Inferior parietal cortex (tissue), 1 donor: ENCODE results near the gene IMPDH2.
A peak's percentile ranks its signal among the peaks of the same experiment; 100 is the strongest.

Source experiments
- DNase-seq: peaks from one replicate; pipeline ENCODE4 v3.0.0-alpha.2; 2016; ENCODE audit errors: extremely low spot score

Gene IMPDH2

GRCh38 chr3:49028673-49029562 lies at the start of gene IMPDH2:
Gene IMPDH2, minus strand, starts transcription at chr3:49029398. Its CDS starts 48 bp downstream, at chr3:49029350.
- DNase-seq = peak; percentile 97

DNA sequence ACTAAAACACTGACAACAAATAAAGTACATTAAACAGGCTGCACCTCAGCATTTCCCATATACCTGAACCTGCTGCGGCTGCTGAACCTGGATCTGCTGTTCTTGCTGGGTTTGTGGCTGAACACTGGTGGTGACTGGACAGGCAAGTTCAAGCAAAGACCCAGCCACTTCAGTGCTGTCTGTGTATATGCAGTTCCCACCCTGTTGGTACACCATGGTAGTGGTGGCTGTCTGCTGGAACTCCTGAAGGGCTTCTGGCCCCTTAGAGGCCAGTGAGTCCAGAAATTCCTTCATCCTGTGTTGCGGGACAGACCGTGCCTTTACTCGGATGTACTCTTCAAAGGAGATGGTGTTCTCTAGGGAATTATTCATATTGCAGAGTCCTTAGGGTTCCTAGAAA lies 47.4 kb upstream of the IMPDH2 start:
- no peak for DNase-seq

- no peak for DNase-seq
These were observed 46.9 kb upstream of the IMPDH2 start for GRCh38 chr3:49076116-49076515.

DNA sequence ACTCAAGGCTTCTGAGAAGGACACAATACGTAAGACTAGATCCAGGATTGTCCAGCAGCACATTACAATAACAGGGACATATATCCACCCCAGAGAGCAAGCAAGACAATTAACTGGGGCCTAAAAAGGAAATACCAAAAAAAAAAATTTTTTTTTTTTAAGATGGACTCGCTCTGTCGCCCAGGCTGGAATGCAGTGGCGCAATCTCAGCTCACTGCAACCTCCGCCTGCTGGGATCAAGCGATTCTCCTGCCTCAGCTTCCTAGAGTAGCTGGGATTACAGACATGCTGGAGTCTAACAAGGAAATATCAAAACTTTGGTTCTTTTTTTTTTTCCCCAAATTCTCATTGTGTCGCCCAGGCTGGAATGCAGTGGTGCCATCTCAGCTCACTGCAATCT lies 28.8 kb upstream of the IMPDH2 start:
- DNase-seq = no peak

DNA sequence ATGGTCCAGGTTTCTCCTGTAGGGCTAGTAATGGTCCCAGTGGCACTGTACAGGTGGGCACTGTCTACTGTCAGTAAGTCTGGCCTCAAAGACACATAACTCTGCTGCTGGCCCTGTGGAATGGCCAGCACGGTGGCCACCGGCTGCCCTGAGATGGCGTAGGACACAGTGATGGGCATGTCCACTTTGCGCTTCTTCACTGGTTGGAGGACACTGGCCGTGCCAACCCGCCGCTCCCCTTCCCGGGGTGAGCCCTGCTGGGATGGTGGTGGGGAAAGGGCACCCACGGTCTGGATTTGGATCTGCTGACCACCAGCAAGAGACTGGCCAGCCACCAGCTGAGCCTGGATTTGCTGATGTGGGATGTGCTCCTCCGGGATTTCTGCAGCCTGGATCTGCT lies 28.1 kb upstream of the IMPDH2 start:
- DNase-seq = no peak

- no peak for DNase-seq
These were observed 25.2 kb upstream of the IMPDH2 start for GRCh38 chr3:49054344-49054862.

DNA sequence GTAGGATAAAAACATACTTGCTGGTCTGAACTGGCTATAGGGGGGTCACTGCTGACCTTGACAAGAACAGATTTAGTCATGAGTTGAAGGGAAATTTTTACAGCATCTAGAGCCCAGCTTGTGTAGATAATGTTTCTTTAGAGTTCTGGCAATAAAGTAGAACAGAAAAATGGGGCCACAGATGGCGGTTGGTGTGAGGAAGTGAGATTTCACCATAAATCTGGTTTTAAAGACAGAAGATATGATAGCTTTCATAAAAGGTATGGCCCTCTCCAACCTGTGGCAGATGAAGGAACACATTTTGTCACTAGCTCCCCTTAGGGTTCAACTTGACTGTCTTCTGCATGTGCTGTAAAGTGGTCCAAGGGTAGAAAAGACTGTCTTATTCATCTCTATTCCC lies 24.3 kb upstream of the IMPDH2 start:
- DNase-seq = no peak

DNA sequence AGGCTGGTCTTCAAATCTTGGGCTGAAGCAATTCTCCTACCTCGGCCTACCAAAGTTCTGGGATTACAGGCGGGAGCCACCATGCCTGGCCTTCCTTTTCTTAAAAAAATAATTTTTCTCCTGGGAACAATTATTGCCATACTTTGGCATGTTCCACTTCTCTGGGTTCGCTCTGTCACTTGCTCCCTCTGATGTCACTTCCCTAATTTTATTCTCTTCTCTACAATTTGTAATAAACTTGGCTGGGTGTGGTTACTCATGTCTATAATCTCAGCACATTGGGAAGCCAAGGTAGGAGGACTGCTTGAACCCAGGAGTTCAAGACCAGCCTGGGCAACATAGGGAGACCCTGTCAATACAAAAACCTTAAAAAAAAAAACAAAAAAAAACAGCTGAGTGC lies 6.1 kb upstream of the IMPDH2 start:
- no peak for DNase-seq

GRCh38 chr3:49034650-49035049 lies 5.5 kb upstream of the IMPDH2 start:
- DNase-seq = no peak

DNA sequence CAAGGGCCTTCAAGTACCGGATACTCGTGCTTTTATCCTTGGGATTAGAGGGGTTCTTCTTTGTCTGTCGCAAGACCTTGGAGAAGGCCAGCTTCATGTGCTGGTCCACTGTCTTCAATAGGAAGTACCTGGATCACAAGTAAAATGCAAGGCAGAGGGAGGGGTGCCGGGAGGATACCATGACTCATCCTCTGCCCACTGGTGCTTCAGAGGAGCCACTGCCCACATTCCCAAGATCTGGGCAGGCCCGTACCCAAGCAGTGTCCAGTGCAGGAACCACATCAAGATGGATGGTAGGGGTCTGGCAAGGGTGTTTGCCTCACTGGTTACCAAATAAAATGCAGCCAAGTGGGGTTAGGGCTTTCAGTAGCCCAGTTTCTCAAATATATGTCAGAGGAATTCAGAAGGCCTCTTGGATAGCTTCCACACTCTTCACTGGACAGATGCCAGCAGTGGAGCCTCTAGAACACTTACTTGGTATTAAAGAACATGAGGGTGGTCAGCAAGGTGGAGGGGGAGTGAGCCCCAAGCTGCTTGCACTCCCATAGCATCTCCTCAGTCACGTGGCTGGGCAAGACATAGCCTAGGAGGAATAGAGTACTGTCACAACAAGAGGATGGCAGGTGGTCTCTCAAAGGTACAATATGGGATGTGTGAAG lies 3.6 kb upstream of the IMPDH2 start:
- DNase-seq = no peak

DNA sequence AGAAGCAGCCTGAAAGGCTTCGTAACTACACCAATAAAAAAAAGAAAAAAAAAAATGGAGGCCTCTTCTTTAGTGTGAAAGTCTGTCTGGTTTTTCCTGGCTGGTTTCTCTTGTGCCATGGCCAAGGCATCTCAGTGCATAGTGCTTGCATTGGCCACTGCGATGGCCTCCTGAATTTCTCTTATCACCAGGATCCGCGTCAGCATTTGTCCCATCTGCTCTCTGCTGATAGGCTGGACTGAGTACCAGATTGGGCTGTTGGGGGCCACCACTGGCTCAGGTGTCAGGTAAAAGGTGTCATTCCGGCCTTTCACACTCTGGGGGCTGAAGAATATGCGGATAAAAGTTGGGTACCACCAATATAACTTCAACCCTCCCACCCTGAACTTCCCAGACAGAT lies 1.1 kb upstream of the IMPDH2 start:
- DNase-seq = no peak

GRCh38 chr3:49029563-49029884 lies 326 bp upstream of the IMPDH2 start:
- DNase-seq = no peak

GRCh38 chr3:49028298-49028672 lies 913 bp downstream of the IMPDH2 start:
- no peak for DNase-seq

- DNase-seq = no peak
These were observed 1.6 kb downstream of the IMPDH2 start for GRCh38 chr3:49027634-49028033.

- DNase-seq = no peak
These were observed 2.7 kb downstream of the IMPDH2 start for GRCh38 chr3:49026536-49026935.

DNA sequence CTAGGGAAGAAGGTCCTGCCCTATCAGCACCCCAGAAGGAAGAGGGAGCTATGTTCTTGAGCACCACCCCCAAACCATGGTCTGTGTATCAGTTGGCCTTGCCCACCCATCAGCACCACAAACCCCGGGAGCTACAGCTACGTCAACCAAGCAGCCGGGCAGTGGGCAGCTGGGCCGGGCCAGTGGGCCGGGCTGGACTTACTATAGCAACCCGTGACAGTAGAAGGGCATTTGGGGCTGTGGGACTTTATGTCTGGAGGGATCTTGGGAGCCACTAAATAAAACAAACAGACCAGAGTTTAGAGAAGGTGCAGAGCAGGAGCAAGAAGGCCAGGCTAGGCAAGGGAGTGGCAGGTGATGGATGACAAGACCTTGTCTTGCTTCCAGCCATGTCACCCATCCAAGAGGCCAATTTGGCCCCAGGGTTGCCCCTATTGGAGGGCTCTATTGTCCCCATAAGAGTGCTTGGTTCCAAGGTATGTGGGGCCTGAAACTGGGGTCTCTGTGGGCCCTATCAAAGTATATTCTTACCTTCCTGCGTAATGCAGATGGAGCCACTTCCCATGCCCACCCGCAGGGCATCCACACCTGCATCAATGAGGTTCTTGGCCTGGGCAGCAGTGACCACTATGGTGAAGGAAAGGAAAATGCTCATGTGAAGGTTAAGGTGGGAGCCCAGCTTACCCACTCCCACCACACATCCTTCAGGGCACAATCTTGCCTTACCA lies 3.2 kb downstream of the IMPDH2 start:
- DNase-seq = no peak

GRCh38 chr3:49025005-49025792 lies 4.0 kb downstream of the IMPDH2 start:
- DNase-seq = no peak

DNA sequence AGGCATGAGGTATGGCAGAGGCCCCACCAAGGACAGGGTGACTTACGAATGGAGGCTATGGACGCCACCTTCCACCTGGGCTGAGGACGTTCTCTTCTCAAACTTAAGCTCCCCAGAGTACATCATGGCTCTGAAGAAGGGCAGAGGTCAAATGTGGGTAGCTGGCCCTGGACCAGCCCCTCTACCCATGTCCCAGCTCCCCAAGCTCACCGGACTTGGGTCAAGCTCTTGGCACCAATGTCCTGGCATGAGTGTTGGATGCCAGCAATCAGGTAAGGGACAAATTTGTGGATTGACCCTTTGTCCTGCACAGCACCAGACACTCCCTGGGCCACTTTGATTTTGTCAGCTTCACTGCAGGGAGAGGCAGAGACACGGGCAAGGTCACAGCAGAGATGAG lies 4.7 kb downstream of the IMPDH2 start:
- no peak for DNase-seq

GRCh38 chr3:49023775-49024174 lies 5.4 kb downstream of the IMPDH2 start:
- DNase-seq = no peak

DNA sequence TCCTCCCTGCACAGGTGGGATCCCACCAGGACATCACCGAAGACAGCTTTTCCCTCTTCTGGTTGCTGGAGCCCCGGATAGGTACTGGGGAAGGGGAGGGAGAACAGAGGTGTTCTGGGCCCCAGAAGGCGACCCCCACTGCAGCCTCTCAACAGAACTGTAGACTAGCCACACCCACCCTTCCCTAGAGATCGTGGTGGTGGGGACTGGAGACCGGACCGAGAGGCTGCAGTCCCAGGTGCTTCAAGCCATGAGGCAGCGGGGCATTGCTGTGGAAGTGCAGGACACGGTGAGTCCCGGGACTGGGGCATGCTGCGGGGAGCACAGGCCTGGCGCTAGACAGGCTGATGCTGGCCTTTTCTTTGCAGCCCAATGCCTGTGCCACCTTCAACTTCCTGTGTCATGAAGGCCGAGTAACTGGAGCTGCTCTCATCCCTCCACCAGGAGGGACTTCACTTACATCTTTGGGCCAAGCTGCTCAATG lies 6.5 kb downstream of the IMPDH2 start:
- no peak for DNase-seq
